T-helper 2 cell treated with Interferon-gamma antibody and Interleukin-4, amounts not matched to agents 100 ng/mL and 5 ng/mL, for 36 hours (primary cell): ENCODE data around the gene ASIC5. TPM values are rescaled to one million over a fixed set of nuclear protein-coding genes. Genes with fewer than 3 reads are reported as not detected.
"Not testable (repeated sequence)": the region's sequence is repeated elsewhere in the genome, so short reads cannot be mapped to it uniquely, and the experiment has no call there.

Experiments
- intact Hi-C: fragments of 100-400 bp; cut with micrococcal nuclease; formaldehyde crosslinking; loops from one replicate; pipeline ENCODE4 v1.15.1; 2023
- total RNA-seq: library from RNA; stranded (reverse); gene quantifications from 2 replicates; pipeline ENCODE4 v1.2.3, GENCODE V29; 2022

ASIC5 gene
- total RNA-seq, 1 donor from 2014 or later: not detected

DNA sequence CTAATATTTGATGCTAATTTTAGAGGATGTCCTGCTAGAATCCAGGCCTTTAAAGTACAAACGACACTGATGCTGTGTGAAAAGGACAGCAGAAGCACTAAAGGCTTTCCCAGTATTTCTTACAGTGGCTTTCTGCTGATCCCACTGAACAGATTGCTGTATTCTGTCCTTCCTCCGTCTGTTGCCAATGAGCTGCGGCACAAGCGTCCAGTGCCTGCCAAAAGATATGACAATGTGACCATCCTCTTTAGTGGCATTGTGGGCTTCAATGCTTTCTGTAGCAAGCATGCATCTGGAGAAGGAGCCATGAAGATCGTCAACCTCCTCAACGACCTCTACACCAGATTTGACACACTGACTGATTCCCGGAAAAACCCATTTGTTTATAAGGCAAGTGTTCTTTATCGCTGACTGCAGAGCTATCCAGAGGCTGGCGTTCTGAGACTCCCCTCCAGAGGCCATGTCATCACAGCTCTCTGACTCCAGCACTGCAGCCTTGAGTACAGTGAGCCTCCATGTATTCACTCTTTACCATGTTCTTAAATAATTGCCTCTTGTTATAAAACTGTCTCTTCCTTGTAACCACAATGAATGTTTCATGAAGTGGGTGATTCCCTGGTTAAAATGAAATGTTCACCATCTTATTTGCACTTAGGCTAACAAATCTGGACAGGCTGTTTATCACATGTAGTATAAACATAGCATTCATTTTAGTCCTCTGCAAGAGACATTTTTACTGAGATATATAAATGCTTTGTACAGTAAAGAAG lies 63.7 kb downstream of the ASIC5 start:
- intact Hi-C loops: no loop called here

DNA sequence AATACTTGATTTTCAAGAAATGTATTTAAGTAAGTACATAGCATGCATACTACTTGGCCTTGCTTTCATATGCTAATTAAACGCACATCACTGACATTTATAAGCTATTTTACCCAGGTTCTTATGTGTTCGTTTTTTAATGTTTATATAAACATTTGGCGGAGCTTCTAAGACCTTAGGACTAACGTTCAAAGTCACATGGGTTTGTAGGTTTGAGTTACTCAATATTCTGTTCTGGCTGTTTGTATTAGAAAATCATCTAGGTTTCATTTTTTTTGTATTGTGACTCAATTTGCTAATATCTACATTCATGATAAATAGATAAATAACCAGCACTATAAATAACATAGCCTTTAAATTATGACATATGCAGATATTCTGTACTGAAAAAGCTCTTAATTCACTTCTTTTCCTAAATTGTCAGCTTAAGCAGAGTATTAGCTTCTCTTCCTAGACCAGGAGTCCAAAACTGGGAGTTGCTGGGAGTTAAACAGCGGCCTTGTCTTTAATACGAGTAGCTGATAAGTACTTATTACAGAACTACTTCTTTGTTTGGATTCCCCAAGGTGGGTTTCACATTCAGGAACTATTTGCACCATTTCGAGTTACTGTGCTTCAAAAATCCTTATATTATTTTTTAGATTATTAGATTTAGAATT lies 65.3 kb downstream of the ASIC5 start:
- intact Hi-C loops: no loop called here

DNA sequence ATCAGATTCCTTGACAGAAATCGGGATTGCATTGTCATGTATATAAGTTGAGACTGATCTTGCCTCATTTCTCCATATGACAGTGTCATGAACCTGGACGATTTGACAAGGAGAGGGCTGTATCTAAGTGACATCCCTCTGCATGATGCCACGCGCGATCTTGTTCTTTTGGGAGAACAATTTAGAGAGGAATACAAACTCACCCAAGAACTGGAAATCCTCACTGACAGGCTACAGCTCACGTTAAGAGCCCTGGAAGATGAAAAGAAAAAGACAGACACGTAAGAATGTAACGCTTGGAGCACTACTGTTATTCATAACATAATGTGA lies 66.3 kb downstream of the ASIC5 start:
- intact Hi-C loops: no loop called here

DNA sequence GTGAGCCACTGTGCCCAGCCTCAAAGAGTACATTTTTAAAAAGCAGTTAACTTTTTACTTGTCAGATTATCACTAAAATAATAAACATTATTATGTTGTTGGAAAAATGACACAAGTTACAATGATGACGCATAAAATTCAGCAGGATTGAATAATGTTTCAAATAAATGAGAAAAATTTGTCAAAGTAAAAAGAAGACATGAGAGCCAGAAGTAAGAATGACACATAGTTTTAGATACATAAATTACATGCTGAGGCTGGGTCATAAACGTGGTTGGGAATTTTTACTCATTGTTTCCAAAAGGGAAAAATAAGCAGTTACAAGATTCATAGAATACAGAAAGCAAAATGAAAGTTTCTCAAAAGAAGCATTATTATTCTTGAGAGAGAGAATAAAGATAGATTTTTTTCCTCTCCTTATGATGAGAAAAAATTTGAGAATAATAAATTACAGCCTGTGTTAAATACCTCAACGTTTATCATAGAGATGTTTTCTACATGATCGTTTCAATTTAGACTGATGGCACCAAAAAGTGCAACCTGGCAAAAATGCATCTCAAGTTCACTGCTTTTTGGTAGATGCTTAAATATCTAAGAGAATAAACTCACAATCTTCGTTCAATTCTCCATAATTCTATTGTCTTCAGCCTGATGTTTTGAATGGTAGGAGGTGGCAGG lies 66.8 kb downstream of the ASIC5 start:
- intact Hi-C loops: no loop called here

DNA sequence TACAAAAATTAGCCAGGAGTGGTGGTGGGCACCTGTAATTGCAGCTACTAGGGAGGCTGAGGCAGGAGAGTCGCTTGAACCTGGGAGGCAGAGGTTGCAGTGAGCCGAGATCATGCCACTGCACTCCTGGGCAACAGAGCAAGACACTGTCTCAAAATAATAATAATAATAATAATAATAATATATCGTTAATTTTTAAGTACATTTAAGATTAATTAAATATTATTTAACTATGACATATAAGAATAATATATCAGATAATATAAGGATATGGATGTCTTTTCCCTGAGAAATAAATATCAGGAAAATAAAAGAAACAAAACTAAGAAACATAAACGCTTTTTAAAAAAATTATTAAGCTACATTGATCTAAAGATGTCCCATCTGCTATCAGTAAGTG lies 68.5 kb downstream of the ASIC5 start:
- intact Hi-C loops: not testable (repeated sequence)

DNA sequence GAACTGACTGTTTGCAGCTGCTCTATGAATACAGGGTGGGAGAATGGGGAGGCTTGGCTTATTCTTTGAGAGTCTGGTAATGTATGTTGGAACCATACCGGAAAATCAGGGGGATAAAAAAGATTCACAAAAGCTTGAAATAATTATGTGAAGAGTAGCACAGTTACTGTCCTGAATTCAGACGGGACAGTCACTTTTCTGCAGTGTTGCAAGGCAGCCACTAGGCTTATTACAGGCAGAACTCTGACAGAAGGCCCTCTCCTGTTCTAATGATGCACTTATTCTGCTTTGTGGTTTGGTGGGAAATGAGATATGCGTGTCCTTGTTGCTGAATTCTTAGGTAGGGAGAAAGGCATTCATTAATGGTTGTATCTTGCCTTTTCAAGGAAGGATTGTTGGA lies 70.1 kb downstream of the ASIC5 start:
- intact Hi-C loops: no loop called here

DNA sequence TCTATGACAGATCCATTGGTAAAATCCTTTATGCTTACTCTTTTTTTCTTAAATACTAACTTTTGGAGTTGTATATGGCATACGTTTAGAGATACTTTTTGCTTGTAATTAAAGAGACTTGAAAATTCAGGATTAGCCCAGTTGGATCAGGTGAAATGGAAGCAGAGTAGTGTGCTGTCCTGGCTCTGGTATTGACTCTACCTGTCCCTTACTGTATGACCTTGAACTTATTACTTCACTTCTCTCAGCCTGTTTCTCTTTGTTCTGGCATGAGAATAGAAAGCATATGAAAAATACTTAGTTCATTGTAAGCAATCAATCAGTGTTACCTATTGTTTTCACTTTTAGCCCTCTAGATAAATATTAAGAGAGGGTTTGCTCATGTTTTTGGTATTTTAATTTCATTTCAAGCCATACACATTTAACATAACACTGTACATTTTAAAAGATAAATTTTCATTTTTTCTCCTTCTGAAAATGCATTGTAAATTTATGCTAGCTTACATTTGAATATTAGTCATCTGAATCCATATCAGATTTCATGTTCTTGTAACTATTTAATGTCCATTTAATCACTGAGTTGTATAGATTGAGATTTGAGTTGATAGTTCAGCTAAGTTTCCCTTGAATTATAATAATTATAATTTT lies 71.4 kb downstream of the ASIC5 start:
- intact Hi-C loops: no loop called here

DNA sequence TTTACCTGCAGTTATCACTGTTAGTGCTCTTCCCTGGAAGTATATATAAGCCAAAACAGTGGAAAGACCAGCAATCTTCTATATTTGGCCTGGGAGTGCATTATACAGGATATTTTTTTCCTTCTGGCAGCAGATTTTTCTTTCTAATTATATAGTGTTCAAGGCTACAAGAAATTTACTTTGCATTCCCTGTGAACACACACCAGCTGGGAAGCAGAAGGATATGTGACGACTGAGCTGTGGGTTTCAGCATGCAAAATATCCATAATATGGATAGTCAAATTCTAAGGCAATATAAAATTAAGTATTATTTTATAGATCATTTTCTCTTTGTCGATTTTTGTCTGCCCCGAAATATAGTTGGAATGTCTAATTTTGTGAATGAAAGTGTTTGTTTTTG lies 76.1 kb downstream of the ASIC5 start:
- intact Hi-C loops: loop anchor here (10.0 kb wide), 1 partner anchor 1235 kb away; the partner anchor contains the start of gene PLRG1

DNA sequence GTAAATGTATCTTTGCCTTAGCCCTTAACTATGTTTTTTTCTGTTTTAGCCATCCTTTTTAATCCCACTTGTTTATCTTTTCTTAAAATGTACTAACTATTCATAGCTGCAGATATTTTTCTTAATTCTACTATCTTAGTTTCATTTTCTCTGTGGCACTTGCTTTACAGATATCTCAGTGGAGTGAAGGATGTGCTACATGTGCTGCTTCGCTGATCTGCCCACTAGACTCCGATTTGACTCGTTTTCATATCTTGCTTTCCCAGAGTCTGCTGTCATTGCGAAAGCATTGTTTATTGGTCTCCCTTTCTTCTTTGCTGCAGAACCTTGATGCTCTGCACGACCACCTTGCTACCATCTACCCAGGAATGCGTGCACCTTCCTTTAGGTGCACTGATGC lies 76.7 kb downstream of the ASIC5 start:
- intact Hi-C loops: loop anchor here (10.0 kb wide), 1 partner anchor 1235 kb away; the partner anchor contains the start of gene PLRG1

DNA sequence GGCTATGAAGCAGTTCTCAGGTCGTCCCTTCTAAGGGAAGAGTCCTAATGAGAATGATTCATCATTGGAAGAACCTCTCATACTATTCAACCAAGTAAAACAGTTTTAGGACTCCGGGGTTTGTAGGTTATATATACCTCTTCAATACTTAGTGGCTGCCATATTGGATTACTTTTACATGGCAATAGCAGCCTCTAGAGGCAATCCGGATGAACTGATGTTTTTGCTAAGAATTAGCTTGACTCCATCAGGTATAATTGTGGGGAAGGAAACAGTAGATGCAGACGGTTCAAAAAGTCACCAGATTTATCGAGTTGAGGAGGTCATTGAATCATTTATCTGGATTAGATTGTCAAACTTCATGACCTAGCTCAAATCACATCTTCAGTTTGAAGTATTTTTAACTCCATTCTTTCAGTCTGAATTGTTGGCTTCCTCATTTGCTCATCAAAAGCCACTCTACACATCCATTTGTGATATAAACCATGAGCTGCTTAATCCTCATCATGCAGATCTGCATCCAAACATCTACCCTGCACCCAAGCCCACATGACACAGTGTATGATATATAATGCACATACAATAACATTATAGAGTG lies 78.9 kb downstream of the ASIC5 start:
- intact Hi-C loops: loop anchor here (1.0 to 10.0 kb wide), 4 partner anchors 258 to 1232 kb away; partner anchors contain the start of gene PLRG1

DNA sequence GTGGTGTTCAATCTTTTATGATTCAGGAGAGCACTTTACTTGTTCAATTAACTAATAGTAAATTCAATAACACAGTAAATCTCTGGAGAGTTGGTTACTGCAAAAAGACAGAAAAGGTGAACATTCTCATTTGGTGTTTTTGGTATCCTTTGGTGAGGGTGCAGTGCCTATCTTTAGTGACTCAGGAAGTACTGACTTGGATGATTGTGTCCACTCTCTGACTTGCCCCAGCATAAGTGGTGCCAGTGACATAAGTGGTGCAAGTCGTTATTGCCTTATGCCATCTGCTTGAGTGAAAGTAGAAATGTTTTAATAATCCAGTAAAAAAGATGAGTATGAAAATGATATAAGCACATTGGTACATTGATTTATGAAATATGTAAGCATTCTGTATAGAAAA lies 80.2 kb downstream of the ASIC5 start:
- intact Hi-C loops: loop anchor here (2.0 to 10.0 kb wide), 2 partner anchors 979 to 1231 kb away; partner anchors contain the start of gene PLRG1

DNA sequence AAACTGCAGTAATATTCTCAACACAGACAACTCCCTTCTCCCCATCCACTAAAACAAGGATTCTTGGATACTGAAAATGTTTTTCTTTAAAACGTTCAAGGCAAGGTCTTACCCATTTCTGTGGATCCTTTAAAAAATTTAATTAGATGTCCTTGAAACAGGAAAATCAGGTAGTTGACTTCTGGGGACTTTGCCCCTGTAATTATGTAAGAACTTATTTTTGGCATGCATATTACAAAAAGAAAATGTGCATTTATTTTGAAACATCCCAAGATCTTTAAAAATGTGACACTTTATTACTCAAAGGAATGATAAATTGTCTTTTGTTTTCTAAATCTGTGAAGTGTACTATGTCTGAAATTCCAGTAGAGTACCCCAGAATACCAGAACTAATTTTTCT lies 81.4 kb downstream of the ASIC5 start:
- intact Hi-C loops: loop anchor here (10.0 kb wide), 1 partner anchor 1230 kb away; the partner anchor contains the start of gene PLRG1

DNA sequence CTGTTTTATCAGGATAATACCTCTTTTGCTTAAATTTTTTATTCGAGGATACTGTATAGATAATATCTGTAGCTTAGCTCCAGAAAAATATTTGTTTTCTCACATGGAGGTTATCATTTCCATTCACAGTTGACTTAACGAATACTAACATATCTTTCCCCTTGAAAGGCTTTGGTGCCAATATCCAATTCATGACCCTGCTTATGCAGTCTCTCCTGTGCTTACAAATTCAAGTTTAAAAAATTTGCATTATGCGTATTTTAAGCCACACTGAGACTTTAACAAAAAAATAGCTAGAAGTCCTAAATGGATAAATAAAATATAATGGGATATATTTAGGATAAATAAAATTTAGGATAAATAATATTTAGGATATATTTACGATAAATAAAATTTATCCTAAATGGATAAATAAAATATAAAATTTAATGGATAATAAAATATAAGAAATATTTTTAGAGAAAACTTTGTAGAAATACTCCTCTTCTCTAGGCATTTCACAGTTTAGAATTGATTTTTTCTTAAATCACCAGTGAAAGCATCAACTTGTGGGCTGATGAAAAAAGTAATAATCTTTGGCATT lies 84.7 kb downstream of the ASIC5 start:
- intact Hi-C loops: loop anchor here (10.0 kb wide), 1 partner anchor 1227 kb away; the partner anchor contains the start of gene PLRG1

DNA sequence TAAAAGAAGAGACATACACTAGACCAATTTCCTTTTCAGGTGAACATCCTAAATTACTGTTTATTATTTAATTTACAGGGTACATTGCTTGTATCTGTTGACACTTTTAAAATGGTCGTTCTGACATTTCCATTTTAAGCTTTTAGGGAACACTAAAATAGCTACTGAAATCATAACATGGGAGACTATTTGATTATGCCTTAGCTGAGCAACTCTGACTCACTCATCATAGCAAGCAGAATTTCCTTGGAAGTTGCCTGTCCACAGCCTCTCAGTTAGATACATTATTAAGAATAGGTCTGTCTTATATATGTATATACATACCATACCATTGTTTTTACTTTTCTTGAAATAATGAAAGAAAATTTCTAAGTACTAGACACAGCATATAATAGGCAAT lies 85.3 kb downstream of the ASIC5 start:
- intact Hi-C loops: loop anchor here (10.0 kb wide), 1 partner anchor 1226 kb away; the partner anchor contains the start of gene PLRG1

Other genes with a start within 250 kb of the ASIC5 start
- gene GUCY1A1, start 199.4 kb downstream of the ASIC5 start, total RNA-seq: not detected in 2 replicates
- gene GUCY1B1, start 107.3 kb downstream of the ASIC5 start, total RNA-seq: 0.20 and 0.23 TPM in 2 replicates
- gene TDO2, start 37.4 kb upstream of the ASIC5 start, total RNA-seq: not detected in 2 replicates
- 3.0 and 3.5 TPM in 2 replicates for gene CTSO, start 87.6 kb upstream of the ASIC5 start, total RNA-seq